HEK293 (cell line): ENCODE data around the gene UBAC2.

Source experiments
- CTCF ChIA-PET: fragments of 350-600 bp; formaldehyde crosslinking; extraction: SDS; loops from one replicate; lab custom pipeline; 2021; ENCODE audit warnings: antibody characterized with exemption; lab: Yijun Ruan, JAX
- POLR2A ChIA-PET: fragments of 300-600 bp; formaldehyde crosslinking; extraction: SDS; loops from one replicate; lab custom pipeline; 2020; ENCODE audit warnings: antibody characterized with exemption, inconsistent platforms; lab: Yijun Ruan, JAX
- H3K27ac ChIP-seq: fragments of 200-500 bp; sonication (Bioruptor generic); 2 replicates; pipeline ENCODE4 v1.5.1; 2014; ENCODE audit warnings: low read depth, low read length, control low read depth, inconsistent platforms; ENCODE audit errors: extremely low read depth
- H3K36me3 ChIP-seq, 2 experiments: fragments of 200-500 bp in 1 of 2; sonication (Bioruptor generic) in 1 of 2; 1 replicate in 1 of 2; 2 replicates in 1 of 2; pipeline ENCODE4 v1.5.1; 2014 to 2017; ENCODE audit warnings: inconsistent platforms in 2 of 2, low read length in 2 of 2; ENCODE audit not compliant: control insufficient read depth in 2 of 2, insufficient read depth in 1 of 2
- H3K4me1 ChIP-seq: fragments of 200-500 bp; sonication (Bioruptor generic); 2 replicates; pipeline ENCODE4 v1.5.1; 2014; ENCODE audit warnings: mild to moderate bottlenecking, low read length, inconsistent platforms; ENCODE audit not compliant: control insufficient read depth, insufficient read depth
- H3K4me3 ChIP-seq: 2 replicates; pipeline ENCODE4 v1.5.1; 2011; ENCODE audit warnings: low read depth, mild to moderate bottlenecking, control low read depth, low read length, moderate library complexity
- H3K9me3 ChIP-seq: fragments of 200-500 bp; sonication (Bioruptor generic); 2 replicates; pipeline ENCODE4 v1.5.1; 2014; ENCODE audit warnings: low read depth, low read length, inconsistent platforms; ENCODE audit not compliant: control insufficient read depth, insufficient read depth
- FEZF1 ChIP-seq: fragments of 450-650 bp; formaldehyde crosslinking; IDR thresholded peaks from 2 replicates; pipeline ENCODE4 v1.5.1; 2016; ENCODE audit warnings: missing biosample characterization, missing genetic modification characterization
- GLI4 ChIP-seq: fragments of 450-650 bp; formaldehyde crosslinking; IDR thresholded peaks from 2 replicates; pipeline ENCODE4 v1.5.1; 2016; ENCODE audit warnings: missing biosample characterization, missing genetic modification characterization
- KLF1 ChIP-seq: fragments of 450-650 bp; formaldehyde crosslinking; IDR thresholded peaks from 2 replicates; pipeline ENCODE4 v1.5.1; 2016; ENCODE audit warnings: missing biosample characterization, missing genetic modification characterization
- KLF8 ChIP-seq: fragments of 450-650 bp; formaldehyde crosslinking; IDR thresholded peaks from 2 replicates; pipeline ENCODE4 v1.5.1; 2016; ENCODE audit warnings: missing biosample characterization, missing genetic modification characterization
- MZF1 ChIP-seq: fragments of 450-650 bp; formaldehyde crosslinking; IDR thresholded peaks from 2 replicates; pipeline ENCODE4 v1.5.1; 2017; ENCODE audit warnings: missing biosample characterization, missing genetic modification characterization, borderline replicate concordance
- SETDB1 ChIP-seq: IDR thresholded peaks from one replicate; pipeline ENCODE4 v1.6.1; 2017; ENCODE audit warnings: mild to moderate bottlenecking, low read length, moderate library complexity, mixed read lengths; ENCODE audit not compliant: insufficient read length
- SP3 ChIP-seq: fragments of 450-650 bp; formaldehyde crosslinking; IDR thresholded peaks from 2 replicates; pipeline ENCODE4 v1.5.1; 2016; ENCODE audit warnings: missing biosample characterization, missing genetic modification characterization
- ZBTB48 ChIP-seq: fragments of 450-650 bp; formaldehyde crosslinking; IDR thresholded peaks from 2 replicates; pipeline ENCODE4 v1.5.1; 2016; ENCODE audit warnings: missing biosample characterization, missing genetic modification characterization
- ZNF174 ChIP-seq: fragments of 450-650 bp; formaldehyde crosslinking; IDR thresholded peaks from 2 replicates; pipeline ENCODE4 v1.5.0; 2017; ENCODE audit warnings: missing biosample characterization, mild to moderate bottlenecking, missing genetic modification characterization
- ZNF416 ChIP-seq: fragments of 450-650 bp; formaldehyde crosslinking; IDR thresholded peaks from 2 replicates; pipeline ENCODE4 v1.5.1; 2016; ENCODE audit warnings: missing biosample characterization, missing genetic modification characterization
- ZNF433 ChIP-seq: fragments of 450-650 bp; formaldehyde crosslinking; IDR thresholded peaks from 2 replicates; pipeline ENCODE4 v1.5.1; 2016; ENCODE audit warnings: missing biosample characterization, missing genetic modification characterization, low read depth
- ZNF518A ChIP-seq: fragments of 450-650 bp; formaldehyde crosslinking; conservative IDR thresholded peaks from 2 replicates; pipeline ENCODE4 v1.5.1; 2016; ENCODE audit warnings: low read depth, missing biosample characterization, missing genetic modification characterization
- ZNF544 ChIP-seq: fragments of 450-650 bp; formaldehyde crosslinking; IDR thresholded peaks from 2 replicates; pipeline ENCODE4 v1.5.0; 2017; ENCODE audit warnings: missing biosample characterization, missing genetic modification characterization
- ZNF624 ChIP-seq: fragments of 450-650 bp; formaldehyde crosslinking; IDR thresholded peaks from 2 replicates; pipeline ENCODE4 v1.5.1; 2017; ENCODE audit warnings: missing biosample characterization, missing genetic modification characterization
- ZNF670 ChIP-seq: fragments of 450-650 bp; formaldehyde crosslinking; IDR thresholded peaks from 2 replicates; pipeline ENCODE4 v1.5.1; 2016; ENCODE audit warnings: missing biosample characterization, missing genetic modification characterization, low read depth
- ZNF776 ChIP-seq: fragments of 450-650 bp; formaldehyde crosslinking; IDR thresholded peaks from 2 replicates; pipeline ENCODE4 v1.5.0; 2017; ENCODE audit warnings: missing biosample characterization, missing genetic modification characterization, borderline replicate concordance
- ZNF791 ChIP-seq: fragments of 450-650 bp; formaldehyde crosslinking; IDR thresholded peaks from 2 replicates; pipeline ENCODE4 v1.5.1; 2016; ENCODE audit warnings: missing biosample characterization, missing genetic modification characterization
- TF ChIP-seq, protein P1 (sequence below): fragments of 450-650 bp; formaldehyde crosslinking; IDR thresholded peaks from 2 replicates; pipeline ENCODE4 v1.5.1; 2016; ENCODE audit warnings: missing biosample characterization, missing genetic modification characterization
- TF ChIP-seq, protein P2 (sequence below): fragments of 450-650 bp; formaldehyde crosslinking; IDR thresholded peaks from 2 replicates; pipeline ENCODE4 v1.5.1; 2016; ENCODE audit warnings: missing biosample characterization, missing genetic modification characterization
- TF ChIP-seq, protein P3 (sequence below): fragments of 450-650 bp; formaldehyde crosslinking; IDR thresholded peaks from 2 replicates; pipeline ENCODE4 v1.5.1; 2017; ENCODE audit warnings: missing biosample characterization, missing genetic modification characterization

UBAC2 gene

GRCh38 chr13:99426426-99426825 lies 225.8 kb downstream of the UBAC2 start:
- POLR2A ChIA-PET: no interaction called here
- CTCF ChIA-PET: interaction anchor here (1.1 kb wide), 1 partner anchor 17 kb away, joined by 4 read pairs; no protein-coding TSS in a partner anchor
- TF ChIP-seq KLF8 (tag by site-specific recombination): no peak
- no peak for TF ChIP-seq GLI4 (tag by site-specific recombination)
- TF ChIP-seq, protein P1, sequence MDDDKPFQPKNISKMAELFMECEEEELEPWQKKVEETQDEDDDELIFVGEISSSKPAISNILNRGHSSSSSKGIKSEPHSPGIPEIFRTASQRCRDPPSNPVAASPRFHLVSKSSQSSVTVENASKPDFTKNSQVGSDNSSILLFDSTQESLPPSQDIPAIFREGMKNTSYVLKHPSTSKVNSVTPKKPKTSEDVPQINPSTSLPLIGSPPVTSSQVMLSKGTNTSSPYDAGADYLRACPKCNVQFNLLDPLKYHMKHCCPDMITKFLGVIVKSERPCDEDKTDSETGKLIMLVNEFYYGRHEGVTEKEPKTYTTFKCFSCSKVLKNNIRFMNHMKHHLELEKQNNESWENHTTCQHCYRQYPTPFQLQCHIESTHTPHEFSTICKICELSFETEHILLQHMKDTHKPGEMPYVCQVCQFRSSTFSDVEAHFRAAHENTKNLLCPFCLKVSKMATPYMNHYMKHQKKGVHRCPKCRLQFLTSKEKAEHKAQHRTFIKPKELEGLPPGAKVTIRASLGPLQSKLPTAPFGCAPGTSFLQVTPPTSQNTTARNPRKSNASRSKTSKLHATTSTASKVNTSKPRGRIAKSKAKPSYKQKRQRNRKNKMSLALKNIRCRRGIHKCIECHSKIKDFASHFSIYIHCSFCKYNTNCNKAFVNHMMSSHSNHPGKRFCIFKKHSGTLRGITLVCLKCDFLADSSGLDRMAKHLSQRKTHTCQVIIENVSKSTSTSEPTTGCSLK (tag by site-specific recombination): no peak
- TF ChIP-seq ZNF624 (tag by site-specific recombination): no peak
- TF ChIP-seq ZNF544 (tag by site-specific recombination): no peak
- TF ChIP-seq ZNF174 (tag by site-specific recombination): no peak
- TF ChIP-seq ZNF791 (tag by site-specific recombination): no peak
- TF ChIP-seq, protein P2, sequence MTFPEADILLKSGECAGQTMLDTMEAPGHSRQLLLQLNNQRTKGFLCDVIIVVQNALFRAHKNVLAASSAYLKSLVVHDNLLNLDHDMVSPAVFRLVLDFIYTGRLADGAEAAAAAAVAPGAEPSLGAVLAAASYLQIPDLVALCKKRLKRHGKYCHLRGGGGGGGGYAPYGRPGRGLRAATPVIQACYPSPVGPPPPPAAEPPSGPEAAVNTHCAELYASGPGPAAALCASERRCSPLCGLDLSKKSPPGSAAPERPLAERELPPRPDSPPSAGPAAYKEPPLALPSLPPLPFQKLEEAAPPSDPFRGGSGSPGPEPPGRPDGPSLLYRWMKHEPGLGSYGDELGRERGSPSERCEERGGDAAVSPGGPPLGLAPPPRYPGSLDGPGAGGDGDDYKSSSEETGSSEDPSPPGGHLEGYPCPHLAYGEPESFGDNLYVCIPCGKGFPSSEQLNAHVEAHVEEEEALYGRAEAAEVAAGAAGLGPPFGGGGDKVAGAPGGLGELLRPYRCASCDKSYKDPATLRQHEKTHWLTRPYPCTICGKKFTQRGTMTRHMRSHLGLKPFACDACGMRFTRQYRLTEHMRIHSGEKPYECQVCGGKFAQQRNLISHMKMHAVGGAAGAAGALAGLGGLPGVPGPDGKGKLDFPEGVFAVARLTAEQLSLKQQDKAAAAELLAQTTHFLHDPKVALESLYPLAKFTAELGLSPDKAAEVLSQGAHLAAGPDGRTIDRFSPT (tag by site-specific recombination): no peak
- no peak for TF ChIP-seq ZNF416 (tag by site-specific recombination)
- no peak for TF ChIP-seq SETDB1
- no peak for TF ChIP-seq ZBTB48
- TF ChIP-seq KLF1 (tag by site-specific recombination): no peak
- no peaks in the 10 kb centered on the region for H3K36me3 ChIP-seq
- no peaks in the 10 kb centered on the region for H3K4me1 ChIP-seq
- no peak overlapping the region for H3K27ac ChIP-seq
- H3K9me3 ChIP-seq: no peaks in the 10 kb centered on the region
- no peak overlapping the region for H3K4me3 ChIP-seq

DNA sequence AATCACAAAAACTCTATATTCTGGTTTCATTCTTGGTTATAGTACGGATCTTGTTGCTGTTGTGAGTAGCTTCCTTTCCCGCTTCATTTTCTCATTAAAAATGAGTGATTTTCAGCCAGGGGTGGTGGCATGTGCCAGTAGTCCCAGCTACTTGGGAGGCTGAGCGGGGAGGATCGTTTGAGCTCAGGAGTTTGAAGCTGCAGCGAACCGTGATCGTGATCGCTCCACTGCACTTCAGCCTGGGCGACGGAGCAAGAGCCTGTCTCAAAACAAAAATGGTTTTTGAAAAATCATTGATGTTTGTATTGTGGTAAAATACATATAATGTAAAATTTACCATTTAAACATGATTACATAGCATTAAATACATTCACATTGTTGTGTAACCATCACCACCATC lies 229.0 kb downstream of the UBAC2 start:
- Histone ChIP-seq H3K36me3 (no peaks in the 10 kb centered on the region), H3K27ac (no peak overlapping the region), H3K4me3 (no peak overlapping the region), H3K9me3 (no peaks in the 10 kb centered on the region), H3K4me1 (no peaks in the 10 kb centered on the region)
- ChIA-PET POLR2A (no interaction called here), CTCF (no interaction called here)
- TF ChIP-seq ZNF433 (tag by site-specific recombination) (no peak), ZNF776 (tag by site-specific recombination) (no peak), ZNF416 (tag by site-specific recombination) (no peak), ZNF670 (tag by site-specific recombination) (no peak), MZF1 (tag by site-specific recombination) (no peak), FEZF1 (tag by site-specific recombination) (no peak), ZNF518A (tag by site-specific recombination) (no peak), SP3 (tag by site-specific recombination) (no peak)
- TF ChIP-seq, protein P1 (tag by site-specific recombination): no peak
- TF ChIP-seq, protein P3, sequence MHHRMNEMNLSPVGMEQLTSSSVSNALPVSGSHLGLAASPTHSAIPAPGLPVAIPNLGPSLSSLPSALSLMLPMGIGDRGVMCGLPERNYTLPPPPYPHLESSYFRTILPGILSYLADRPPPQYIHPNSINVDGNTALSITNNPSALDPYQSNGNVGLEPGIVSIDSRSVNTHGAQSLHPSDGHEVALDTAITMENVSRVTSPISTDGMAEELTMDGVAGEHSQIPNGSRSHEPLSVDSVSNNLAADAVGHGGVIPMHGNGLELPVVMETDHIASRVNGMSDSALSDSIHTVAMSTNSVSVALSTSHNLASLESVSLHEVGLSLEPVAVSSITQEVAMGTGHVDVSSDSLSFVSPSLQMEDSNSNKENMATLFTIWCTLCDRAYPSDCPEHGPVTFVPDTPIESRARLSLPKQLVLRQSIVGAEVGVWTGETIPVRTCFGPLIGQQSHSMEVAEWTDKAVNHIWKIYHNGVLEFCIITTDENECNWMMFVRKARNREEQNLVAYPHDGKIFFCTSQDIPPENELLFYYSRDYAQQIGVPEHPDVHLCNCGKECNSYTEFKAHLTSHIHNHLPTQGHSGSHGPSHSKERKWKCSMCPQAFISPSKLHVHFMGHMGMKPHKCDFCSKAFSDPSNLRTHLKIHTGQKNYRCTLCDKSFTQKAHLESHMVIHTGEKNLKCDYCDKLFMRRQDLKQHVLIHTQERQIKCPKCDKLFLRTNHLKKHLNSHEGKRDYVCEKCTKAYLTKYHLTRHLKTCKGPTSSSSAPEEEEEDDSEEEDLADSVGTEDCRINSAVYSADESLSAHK: no peak
